BJ (cell line): ENCODE results near the gene POU2F1. TPM values are rescaled to one million over a fixed set of nuclear protein-coding genes. Genes with fewer than 3 reads are reported as not detected.

ENCODE experiments used
- CTCF ChIA-PET: fragments of 350-600 bp; formaldehyde crosslinking; extraction: SDS; loops from one replicate; lab custom pipeline; 2021; ENCODE audit warnings: antibody characterized with exemption, inconsistent platforms; lab: Yijun Ruan, JAX
- POLR2A ChIA-PET: fragments of 300-600 bp; sonication (Branson Sonifier 250); formaldehyde crosslinking; extraction: SDS; loops from one replicate; lab custom pipeline; 2021; ENCODE audit warnings: antibody characterized with exemption; lab: Charles Lee
- DNase-seq: peaks from one replicate; pipeline ENCODE4 v3.0.0-alpha.2; 2011; ENCODE audit warnings: low read depth
- H3K27me3 ChIP-seq: 2 replicates; pipeline ENCODE4 v1.6.0; 2011; ENCODE audit warnings: low read length; ENCODE audit not compliant: control insufficient read depth, insufficient read depth
- H3K36me3 ChIP-seq: 2 replicates; pipeline ENCODE4 v1.5.1; 2011; ENCODE audit warnings: low read length; ENCODE audit not compliant: control insufficient read depth, insufficient read depth
- H3K4me3 ChIP-seq: 2 replicates; pipeline ENCODE4 v1.5.1; 2011; ENCODE audit warnings: low read depth, mild to moderate bottlenecking, control low read depth, low read length
- CTCF ChIP-seq: IDR thresholded peaks from 2 replicates; pipeline ENCODE4 v1.5.1; 2011; ENCODE audit warnings: low read depth, mild to moderate bottlenecking, control low read depth, inconsistent platforms, low read length, moderate library complexity; ENCODE audit not compliant: insufficient read depth
- polyA minus RNA-seq: library from RNA; depleted of rRNA, polyadenylated mRNA; stranded (reverse); fragments of >200 nt; gene quantifications from 2 replicates; pipeline ENCODE4 v1.2.3, GENCODE V29; 2011; rRNA and poly(A)+ RNA removed
- polyA plus RNA-seq: library from polyadenylated mRNA; depleted of rRNA; stranded (reverse); fragments of >200 nt; gene quantifications from 2 replicates; pipeline ENCODE4 v1.2.3, GENCODE V29; 2011; rRNA removed

Gene POU2F1
- polyA plus RNA-seq (3.9 and 4.6 TPM in 2 replicates), polyA minus RNA-seq (7.5 and 13.4 TPM in 2 replicates)

GRCh38 chr1:167220537-167221125 lies at the start of gene POU2F1:
TSS of gene POU2F1 (plus strand) at chr1:167220886. CDS start at chr1:167220898, 12 bp downstream.
- Histone ChIP-seq H3K4me3 (peak within 1 kb of the TSS; percentile 93), H3K27me3 (no peaks in the 10 kb centered on the region), H3K36me3 (no peaks in the 10 kb centered on the region)
- peak; percentile 81 for TF ChIP-seq CTCF
- POLR2A ChIA-PET: interaction anchor here (0.6 kb wide), 3 partner anchors 25 to 1973 kb away, joined by 4 to 11 read pairs (median 4); no protein-coding TSS in a partner anchor
- DNase-seq: peak; percentile 85
- CTCF ChIA-PET: interaction anchor here (0.6 to 1.7 kb wide), 7 partner anchors 11 to 335 kb away, joined by 3 to 6 read pairs (median 3); no protein-coding TSS in a partner anchor

GRCh38 chr1:167171286-167171929 lies 49.3 kb upstream of the POU2F1 start:
- no peak for DNase-seq
- H3K27me3 ChIP-seq: no peaks in the 10 kb centered on the region; the same call in 1 of the 2 replicates
- no peak overlapping the region for H3K4me3 ChIP-seq
- CTCF ChIA-PET: no interaction called here
- POLR2A ChIA-PET: no interaction called here
- TF ChIP-seq CTCF: no peak
- H3K36me3 ChIP-seq: no peaks in the 10 kb centered on the region

GRCh38 chr1:167173516-167174184 lies 47.0 kb upstream of the POU2F1 start:
- ChIA-PET CTCF (interaction anchor here (0.6 kb wide), 1 partner anchor 1669 kb away, joined by 3 read pairs; no protein-coding TSS in a partner anchor), POLR2A (no interaction called here)
- Histone ChIP-seq H3K36me3 (no peaks in the 10 kb centered on the region), H3K4me3 (no peak overlapping the region), H3K27me3 (no peaks in the 10 kb centered on the region)
- no peak for DNase-seq
- no peak for TF ChIP-seq CTCF

- no peak for DNase-seq
- H3K27me3 ChIP-seq: 0 out of 2 replicates have a peak, but pooled peaks cover 2% of the 10 kb centered on the region
- POLR2A ChIA-PET: no interaction called here
- H3K4me3 ChIP-seq: no peak overlapping the region
- no peak for TF ChIP-seq CTCF
- CTCF ChIA-PET: interaction anchor here (0.8 to 1.1 kb wide), 2 partner anchors 109 to 266 kb away, joined by 3 read pairs; no protein-coding TSS in a partner anchor
- no peaks in the 10 kb centered on the region for H3K36me3 ChIP-seq
Observed at GRCh38 chr1:167175901-167176300, 44.8 kb upstream of the POU2F1 start.

- POLR2A ChIA-PET: no interaction called here
- no peak for TF ChIP-seq CTCF
- CTCF ChIA-PET: no interaction called here
- no peak for DNase-seq
- no peaks in the 10 kb centered on the region for H3K36me3 ChIP-seq
- no peak overlapping the region for H3K4me3 ChIP-seq
- H3K27me3 ChIP-seq: 0 out of 2 replicates have a peak, but pooled peaks cover 2% of the 10 kb centered on the region
Observed at GRCh38 chr1:167178831-167179230, 41.9 kb upstream of the POU2F1 start.
